ENCODE measurements around the gene CREB1.
"Not testable (repeated sequence)": the region's sequence is repeated elsewhere in the genome, so short reads cannot be mapped to it uniquely, and the experiment has no call there.

Gene CREB1

DNA sequence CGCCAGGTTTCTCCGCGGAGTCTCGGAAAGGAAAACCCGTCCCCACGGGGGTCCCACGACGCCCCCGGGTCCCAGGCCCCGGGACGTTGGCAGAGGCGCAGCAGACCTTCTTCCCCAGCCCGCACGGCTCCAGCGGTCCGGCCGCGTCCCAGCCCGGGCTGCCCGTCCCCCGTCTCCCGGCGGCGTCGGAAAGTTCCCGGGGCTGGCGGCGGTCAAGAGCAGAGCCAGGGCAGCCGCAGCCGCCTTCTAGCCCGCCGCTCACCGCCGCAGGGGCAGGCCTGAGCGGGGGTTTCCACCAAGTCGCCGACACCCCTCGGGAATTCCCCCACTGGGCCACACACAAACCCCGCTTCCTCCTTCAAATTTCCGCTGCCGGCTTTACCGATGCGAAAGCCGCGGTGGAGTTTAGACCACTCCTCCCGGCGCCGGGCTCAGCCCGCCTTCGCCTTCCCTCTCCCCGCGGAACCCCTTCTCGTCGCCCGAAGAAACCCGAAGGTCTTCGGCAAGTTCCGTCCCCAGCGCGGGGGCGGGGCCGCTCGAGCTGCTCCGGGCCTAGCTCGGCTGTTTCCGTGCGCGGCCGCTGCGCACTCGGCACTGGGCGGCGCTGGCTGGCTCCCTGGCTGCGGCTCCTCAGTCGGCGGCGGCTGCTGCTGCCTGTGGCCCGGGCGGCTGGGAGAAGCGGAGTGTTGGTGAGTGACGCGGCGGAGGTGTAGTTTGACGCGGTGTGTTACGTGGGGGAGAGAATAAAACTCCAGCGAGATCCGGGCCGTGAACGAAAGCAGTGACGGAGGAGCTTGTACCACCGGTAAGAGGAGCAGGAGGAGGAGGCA, at the start of gene CREB1:
Gene CREB1 (plus strand): TSS at position 633 of the 830 bp plus-strand sequence. CDS start 25,674 bp downstream, outside the sequence.
- DNase-seq = peak; percentile 88 to 99 (median 98)

DNA sequence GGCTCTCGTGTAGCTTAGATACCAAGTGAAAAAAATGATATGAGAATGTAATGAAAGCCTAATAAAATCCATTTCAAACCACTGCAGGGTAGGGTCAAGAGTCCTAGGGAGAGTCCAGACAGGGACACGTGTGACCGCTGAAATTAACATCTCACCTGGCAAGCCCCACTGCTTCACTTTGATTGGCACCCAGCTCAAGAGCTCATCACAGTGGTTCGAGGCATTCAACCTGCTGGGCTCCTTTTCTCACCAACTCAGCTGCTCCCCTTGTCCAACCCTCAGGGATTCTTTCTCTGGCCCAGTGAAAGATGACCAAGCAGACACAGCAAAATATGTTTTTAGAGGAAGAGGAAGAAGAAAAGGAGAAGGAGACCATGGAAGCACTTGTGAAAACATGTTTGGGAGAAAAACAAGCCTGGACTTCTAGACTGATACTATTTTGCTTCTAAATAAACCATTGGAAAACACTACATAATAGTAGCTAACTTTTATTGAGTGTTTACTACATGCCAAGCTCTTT, 49.2 kb upstream of the CREB1 start:
- no peak for DNase-seq

DNA sequence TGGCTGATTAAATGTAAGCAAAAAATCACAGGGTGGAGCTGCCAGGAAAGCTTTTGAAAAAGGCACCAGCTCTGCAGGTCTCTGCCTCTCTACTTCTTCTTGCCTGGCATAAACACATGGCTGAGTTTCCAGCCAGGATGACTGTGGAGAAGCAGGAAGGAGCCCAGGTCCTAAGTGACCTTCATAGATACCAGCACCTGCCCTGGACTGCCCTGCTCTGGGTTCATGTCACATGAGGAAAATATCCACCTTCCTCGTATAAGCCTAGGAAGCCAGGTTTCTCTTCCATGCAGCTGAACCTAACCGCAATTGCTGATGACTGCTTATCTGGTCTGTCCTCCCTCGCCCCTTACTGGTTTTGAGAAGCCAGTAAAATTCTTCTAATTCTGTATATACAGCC, 47.8 kb upstream of the CREB1 start:
- DNase-seq = no peak

DNA sequence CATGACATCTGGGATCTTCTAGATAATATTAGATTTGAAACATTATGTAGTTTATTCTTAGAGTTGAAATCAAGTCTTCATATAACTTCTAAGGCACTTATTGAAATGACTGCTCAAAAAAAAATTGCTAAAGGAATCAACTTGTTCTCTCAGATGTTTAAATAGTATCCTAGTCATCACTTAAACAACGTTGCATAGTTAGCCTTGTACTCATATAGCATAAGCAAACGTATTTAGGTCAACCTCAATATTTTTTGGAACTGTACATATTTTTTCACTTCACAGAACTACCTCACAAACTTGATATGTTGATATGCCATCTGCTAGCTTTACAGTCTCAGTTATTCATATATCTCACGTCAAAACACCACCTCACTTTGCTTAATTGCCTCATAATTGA, 47.1 kb upstream of the CREB1 start:
- DNase-seq = no peak

DNA sequence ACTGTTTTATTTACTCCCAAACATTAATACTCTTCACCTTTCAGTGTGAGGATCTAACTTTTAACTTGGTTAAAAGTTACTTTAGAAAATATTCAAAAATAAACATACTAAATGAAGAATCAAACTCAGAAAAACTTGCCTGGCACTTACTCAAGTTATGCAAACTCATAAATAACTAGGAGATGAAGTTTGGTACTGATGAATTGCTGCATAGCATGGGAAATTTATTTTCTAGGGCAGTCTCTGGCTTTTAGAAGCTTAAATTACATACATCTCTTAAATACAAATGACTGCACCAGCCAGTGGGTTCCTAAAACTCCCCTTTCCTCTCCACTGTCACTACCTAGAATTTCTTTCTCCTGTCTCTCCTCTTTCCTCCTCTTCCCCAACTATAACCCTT, 46.7 kb upstream of the CREB1 start:
- no peak for DNase-seq

DNA sequence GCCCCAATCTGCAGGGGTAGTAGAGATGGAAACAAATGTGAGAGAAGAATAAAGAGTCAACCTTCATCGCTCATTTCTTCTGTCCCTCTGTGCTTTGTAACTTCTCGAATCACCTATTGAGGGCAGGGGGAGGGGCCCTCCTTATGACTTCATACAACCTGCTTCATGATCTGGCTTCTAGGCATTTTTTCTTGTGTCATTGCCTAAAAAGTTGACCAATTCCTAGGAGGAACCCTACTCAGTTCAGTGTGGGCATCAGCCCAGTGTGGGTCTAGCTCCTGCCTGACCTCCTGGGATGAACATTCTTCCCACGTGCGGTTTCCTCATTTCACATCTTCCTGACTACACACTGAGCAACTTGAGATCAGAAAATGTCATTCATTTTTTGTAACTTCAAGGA, 46.3 kb upstream of the CREB1 start:
- no peak for DNase-seq

DNA sequence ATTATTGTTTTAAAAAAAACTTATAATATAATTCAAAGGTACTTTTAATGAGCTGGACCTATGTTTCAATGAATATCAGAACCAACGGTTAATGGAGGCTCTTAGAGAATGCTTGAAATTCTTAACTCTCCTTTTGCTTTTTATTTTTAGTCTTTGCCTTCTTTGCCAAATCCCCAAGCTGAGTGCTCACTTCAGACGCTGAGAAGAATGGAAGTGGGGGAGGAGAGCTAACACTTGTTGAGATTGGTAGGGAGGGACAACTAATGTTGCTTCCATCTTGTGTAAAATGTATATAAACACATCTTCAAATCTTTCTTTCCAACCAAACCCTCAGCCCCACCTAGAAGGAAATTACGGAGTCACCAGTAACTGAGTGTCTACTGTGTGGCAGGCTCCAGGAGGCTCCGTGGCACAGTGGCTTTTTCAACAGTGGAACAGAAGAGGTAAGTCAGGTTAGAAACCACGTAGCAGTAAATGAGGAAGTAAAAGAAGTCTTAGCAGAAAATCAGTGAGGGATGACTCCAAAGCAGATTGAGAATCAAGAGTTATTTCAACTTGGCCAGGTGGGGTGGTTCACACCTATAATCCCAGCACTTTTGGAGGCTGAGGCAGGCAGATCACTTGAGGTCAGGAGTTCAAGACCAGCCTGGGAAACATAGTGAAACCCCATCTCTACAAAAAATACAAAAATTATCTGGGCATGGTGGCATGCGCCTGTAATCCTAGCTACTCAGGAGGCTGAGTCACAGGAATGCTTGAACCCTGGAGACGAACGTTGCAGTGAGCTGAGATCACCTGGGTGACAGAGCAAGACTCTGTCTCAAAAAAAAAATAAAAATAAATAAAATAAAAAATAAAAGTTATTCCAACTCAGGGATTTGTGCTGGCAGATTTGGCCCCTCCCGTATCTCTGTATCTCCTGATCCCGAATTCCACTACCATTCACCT, 45.0 kb upstream of the CREB1 start:
- no peak for DNase-seq

DNA sequence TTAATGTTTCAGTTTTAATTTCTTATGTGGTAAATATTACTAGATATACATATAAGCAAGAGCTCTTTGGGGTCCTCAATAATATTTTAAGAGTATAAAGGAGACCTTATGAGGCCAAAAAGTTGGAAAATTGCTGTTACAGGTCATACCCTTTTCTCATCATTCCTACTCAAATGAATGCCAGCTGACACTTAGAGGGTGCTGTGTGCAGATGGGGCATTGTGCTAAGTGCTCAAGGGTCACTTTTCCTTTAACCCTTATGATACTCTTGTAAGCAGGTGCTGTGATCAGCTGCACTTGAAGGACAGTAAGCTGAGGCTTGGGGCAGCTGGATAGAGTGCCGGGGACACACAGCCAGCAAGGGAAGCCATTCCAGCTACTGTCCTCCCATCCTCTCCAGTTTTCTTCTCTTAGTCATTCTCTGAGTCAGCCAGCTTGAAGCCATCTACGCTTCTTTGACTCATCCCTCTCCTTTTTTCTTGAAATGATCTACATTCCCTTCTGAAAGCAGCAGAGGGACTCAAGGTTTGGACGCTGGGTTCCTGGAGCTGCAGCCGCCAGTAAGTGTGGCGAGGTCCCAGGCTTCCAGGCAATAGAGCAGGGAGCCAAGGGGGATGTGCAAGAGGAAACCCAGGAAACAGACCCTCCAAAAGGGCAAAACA, 42.0 kb upstream of the CREB1 start:
- no peak for DNase-seq

DNA sequence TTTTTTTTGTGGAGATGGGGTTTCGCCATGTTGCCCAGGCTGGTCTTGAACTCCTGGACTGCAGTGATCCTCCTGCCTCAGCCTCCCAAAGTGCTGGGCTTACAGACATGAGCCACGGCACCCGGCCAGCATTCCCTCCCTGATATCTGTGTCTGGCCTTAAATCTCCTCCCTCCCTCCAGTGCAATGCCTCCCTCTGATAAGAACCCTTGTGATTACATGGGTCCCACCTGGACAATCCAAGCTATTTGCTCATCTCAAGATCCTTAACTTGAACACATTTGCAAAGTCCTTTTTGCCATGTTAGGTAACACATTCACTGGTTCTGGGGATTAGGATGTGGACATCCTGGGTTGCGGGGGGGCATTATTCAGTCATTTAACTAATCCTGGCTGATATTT, 40.5 kb upstream of the CREB1 start:
- no peak for DNase-seq

DNA sequence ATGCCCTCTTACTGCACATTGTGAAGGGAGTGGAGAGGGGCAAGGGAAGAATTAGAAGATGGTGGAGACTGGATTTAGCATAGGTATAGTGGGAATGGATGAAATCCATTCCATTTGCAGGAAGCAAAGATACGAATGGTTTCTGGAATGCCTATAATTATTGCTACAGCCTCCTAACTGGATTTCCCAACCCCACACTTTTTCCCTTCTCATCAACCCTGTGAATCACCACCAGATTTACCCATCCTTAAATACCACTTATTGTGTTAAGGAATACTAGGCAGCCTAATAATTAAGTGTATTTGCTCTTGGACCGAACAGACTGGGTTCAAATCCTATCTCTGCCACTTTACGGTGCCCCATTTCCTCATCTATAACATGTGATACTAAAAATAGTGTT, 39.3 kb upstream of the CREB1 start:
- DNase-seq = no peak

DNA sequence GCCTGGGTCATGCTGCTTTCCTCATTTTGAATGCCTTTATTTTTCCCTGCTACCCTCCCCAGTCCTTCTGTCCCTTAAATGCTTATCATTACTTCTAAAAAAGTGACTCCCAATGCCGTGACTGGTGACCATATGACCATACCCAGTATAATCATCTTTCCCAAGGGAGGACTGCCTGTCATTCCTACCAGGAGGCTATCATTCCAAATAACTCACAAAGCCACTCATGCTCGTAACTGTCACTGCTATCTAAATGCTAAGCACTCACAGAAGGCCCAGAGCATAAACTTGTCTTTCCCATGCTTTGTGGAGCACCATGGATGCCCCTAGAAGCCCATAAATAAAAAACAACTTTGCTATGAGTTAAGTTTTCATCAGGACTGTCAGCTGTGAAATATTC, 38.7 kb upstream of the CREB1 start:
- DNase-seq = no peak

DNA sequence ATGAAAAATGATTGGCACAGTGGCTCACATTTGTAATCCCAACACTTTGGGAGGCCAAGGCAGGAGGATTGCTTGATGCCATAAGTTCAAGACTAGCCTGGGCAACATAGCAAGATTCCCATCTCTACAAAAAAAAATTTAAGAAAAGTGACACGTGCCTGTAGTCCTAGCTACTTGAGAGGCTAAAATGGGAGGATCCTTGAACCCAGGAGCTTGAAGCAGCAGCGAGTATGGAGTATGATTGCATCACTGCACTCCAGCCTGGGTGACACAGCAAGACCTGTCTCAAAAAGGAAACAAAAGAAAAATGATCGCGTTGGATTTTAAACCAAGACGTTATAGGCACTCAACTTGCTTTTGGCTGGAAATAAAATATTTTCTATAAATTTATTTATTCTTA, 37.8 kb upstream of the CREB1 start:
- no peak for DNase-seq

DNA sequence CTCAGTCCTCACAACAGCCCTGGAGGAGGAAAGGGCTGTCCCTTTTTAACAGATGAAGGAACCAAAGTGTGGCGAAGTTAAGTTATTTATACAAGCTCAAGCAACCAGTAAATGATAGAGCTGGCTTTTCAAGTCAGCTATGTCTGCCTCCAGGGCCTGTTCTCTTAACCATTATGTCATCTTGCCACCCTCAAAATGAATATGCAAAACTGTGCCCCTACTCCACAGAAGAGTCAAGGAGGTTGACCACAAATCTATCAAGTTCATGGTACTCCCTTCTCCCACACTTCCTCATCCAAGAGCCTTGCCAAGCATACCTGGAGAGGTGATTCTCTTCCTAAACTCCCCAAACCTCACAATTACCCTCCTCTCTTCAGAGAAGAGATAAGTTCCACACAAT, 37.3 kb upstream of the CREB1 start:
- no peak for DNase-seq

DNA sequence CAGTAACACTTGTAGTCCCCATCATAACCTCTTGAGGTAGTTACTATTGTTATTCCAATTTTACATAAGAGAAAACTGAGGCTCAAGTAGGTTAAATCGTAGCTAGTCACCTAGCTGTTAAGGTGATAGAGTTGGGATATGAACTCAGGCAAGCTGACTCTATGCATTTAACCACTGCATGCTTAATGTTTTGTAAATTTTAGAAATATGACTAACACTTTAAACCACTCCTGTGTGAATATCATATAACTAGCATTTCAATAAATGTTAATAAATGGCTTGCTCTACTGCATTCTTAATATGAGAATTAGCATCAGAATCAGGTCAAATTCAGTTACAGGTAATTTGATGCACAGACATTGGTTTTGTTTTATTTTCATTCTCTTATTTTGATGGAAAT, 35.6 kb upstream of the CREB1 start:
- no peak for DNase-seq

DNA sequence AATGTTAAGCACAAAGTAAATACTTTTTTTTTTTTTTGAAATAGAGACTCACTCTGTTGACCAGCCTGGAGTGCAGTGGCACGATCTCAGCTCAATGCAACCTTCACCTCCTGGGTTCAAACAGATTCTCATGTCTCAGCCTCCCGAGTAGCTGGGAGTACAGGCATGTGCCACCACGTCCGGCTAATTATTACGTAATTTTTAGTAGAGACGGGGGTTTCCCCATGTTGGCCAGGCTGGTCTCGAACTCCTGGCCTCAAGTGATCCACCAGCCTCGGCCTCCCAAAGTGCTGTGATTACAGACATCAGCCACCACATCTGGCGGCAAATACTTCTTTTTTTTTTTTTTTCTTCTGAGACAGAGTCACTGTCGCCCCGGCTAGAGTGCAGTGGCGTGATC, 32.8 kb upstream of the CREB1 start:
- not testable (repeated sequence) for DNase-seq

DNA sequence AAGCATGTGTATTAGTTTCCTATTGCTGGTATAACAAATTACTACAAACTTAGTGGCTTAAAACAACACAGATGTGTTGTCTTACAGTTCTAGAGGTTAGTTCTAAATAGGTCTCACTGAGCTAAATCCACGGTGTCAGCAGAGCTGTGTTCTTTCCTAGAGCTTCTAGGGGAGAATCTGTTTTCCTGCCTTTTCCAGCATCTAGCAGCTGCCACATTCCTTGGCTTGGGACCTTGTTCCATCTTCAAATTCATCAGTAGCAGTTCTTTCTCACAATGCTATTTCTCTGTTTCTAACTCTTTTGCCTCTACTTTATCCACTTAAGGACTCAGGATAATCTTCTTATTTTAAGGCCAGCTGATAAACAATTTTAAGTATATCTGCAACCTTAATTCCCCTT, 32.2 kb upstream of the CREB1 start:
- no peak for DNase-seq

DNA sequence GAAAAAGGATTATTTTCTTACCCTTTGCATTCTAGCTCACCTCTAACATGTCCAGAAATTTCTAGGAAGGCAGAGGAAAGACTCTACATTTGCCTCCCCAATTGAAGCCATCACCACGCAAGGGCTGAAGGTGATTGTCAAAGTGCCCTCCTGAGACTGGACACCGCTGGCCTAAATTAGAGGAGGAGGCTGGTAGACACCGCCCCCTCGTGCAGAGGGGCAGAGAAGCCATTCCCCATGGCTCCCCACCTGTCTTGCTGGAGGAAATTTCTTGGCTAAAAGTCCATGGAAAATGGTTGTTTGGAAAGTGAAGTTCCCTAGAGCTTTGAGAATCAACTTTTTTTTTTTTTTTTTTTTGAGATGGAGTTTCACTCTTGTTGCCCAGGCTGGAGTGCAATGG, 31.3 kb upstream of the CREB1 start:
- DNase-seq = no peak

DNA sequence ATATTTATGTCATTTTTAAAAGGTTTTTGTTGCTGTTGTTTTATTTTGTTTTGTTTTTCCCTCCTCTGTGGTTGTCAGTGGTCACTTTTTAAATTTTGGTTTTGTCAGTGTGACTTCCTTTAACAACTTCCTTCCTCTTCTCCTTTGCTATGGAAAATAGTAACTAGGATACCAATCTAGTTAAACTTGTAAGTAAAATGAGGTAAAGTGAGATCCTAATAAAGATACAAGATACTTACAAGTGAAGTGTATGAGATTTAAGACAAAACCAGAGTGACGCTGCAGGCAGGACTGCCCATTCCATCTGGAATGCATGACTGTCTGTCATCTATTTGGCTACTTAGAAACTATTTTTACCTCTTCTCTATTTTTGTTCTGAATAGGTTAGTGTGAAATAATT, 30.6 kb upstream of the CREB1 start:
- no peak for DNase-seq

DNA sequence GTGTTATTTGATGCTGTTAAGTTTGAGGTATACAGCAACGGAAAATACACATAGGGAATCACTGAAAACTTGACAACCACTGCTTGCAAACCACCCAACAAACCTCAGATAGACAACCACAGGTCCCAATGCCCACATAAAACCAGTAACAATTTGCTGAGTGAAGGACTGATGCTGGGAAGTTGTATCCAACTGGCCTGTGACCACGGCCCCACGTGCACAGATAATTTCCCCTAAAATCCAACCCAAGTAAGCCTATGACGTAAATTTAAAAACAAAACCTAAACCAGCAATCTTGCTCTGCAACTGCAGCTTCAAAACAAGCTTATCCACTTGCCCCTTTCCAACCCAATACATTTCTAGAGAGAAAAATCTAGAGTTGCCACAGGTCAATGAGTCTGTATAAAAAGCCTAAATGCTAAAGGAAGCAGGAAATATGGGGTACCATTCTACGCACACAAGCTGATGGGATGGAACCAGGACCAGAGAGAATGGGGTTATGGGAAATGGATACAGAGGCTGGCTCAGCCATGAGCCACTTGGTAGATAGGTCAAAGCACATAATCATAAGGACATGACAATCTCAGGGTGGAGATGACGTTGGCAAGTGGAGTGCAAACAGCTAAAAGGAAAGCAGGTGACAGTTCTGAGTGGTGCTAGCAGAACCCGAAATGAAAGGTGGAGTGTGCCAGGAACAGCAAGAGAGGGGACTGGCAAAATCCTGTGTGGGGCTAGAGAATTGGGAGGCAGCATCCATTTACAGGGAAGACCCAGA, 27.8 kb upstream of the CREB1 start:
- DNase-seq = no peak

DNA sequence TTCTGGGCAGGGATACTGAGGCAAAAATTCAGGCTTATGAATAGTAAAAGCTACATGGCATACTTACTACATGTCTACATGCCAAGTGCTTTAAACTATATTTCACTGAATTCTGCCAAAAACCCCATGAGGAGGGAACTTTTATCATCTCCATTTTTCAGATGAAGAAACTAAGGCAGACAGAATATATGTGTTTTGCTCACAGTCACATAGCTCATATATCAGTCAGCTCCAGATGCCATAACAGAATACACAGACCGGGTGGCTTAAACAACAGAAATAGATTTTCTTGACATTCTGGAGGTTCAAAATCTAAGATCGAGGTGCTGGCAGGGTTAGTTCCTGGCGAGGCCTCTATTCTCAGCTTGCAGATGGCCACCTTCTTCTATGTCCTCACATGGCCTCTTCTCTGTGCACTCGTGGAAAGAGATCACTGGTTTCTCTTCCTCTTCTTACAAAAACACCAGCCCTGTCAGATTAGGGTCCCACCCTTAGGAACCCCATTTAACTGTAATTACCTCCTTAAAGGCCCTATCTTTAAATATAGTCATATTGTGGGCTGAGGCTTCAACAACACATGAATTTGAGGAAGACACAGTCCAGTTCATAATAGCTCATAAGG, 27.1 kb upstream of the CREB1 start:
- no peak for DNase-seq
